ENCODE measurements around the gene KEAP1. TPM values are rescaled to one million over a fixed set of nuclear protein-coding genes. Genes with fewer than 3 reads are reported as not detected.

The KEAP1 gene
- total and polyA plus RNA-seq, 9 of the 15 experiments (the other 6 are each of a cell fraction or from before 2014, with no cell fraction given), result 2.1 to 95.6 (median 64.3) TPM

GRCh38 chr19:10543420-10544241 lies 40.5 kb upstream of the KEAP1 start, which contains the start of gene ATG4D (continued):
- TF ChIP-seq SMARCB1 (IDR thresholded peaks at IDR 0.05; ENCODE audit: insufficient read length, low read depth), result no peak
- no peak for TF ChIP-seq SMAD2 (IDR thresholded peaks at IDR 0.05; ENCODE audit: low read depth, low read length)
- TF ChIP-seq MAZ (CRISPR knock-in tag; conservative IDR thresholded peaks at IDR 0.05 in 1 of 2, IDR thresholded peaks at IDR 0.05 in 1 of 2), result peak; percentile 91 to 94
- no peak for TF ChIP-seq CBX5 (IDR thresholded peaks at IDR 0.05; ENCODE audit: borderline replicate concordance, low read depth)
- TF ChIP-seq HMBOX1 (IDR thresholded peaks at IDR 0.05), result no peak
- peak; percentile 59; the same call in 1 of the 2 replicates for TF ChIP-seq ATF6 (CRISPR knock-in tag; IDR thresholded peaks at IDR 0.05)
- TF ChIP-seq CREBBP (IDR thresholded peaks at IDR 0.05; ENCODE audit: low read depth, low read length), result no peak
- TF ChIP-seq ATF3 (IDR thresholded peaks at IDR 0.05), result no peak
- no peak for TF ChIP-seq ATF3 (CRISPR knock-in tag; conservative IDR thresholded peaks at IDR 0.05)
- no peak for TF ChIP-seq ZNF551 (CRISPR knock-in tag; IDR thresholded peaks at IDR 0.05)
- TF ChIP-seq CCNT2 (IDR thresholded peaks at IDR 0.05; ENCODE audit: borderline replicate concordance, extremely low read depth, insufficient read length, low read depth, low read length), result peak; percentile 99
- 0 out of 2 replicates have a peak, but pooled peaks have one; percentile 42 for TF ChIP-seq PTBP1 (IDR thresholded peaks at IDR 0.05; ENCODE audit: low read depth, low read length)
- peak; percentile 66; the same call in 1 of the 2 replicates for TF ChIP-seq SIN3B (IDR thresholded peaks at IDR 0.05; ENCODE audit: low read depth)
- no peak for TF ChIP-seq ZC3H11A (IDR thresholded peaks at IDR 0.05; ENCODE audit: low read depth, low read length)
- TF ChIP-seq SIN3A (IDR thresholded peaks at IDR 0.05; ENCODE audit: borderline replicate concordance in 2 of 2, control insufficient read depth in 1 of 2, low read depth in 2 of 2, low read length in 2 of 2), result 0 out of 4 replicates have a peak, but pooled peaks of 1 of the 2 experiments have one; percentile 38
- no peak for TF ChIP-seq CHCHD3 (CRISPR knock-in tag; IDR thresholded peaks at IDR 0.05)
- 0 out of 2 replicates have a peak, but pooled peaks have one; percentile 35 for TF ChIP-seq NBN (IDR thresholded peaks at IDR 0.05; ENCODE audit: low read depth)
- 0 out of 2 replicates have a peak, but pooled peaks have one; percentile 15 for TF ChIP-seq LEF1 (IDR thresholded peaks at IDR 0.05)
- no peak for TF ChIP-seq SAP30 (IDR thresholded peaks at IDR 0.05; ENCODE audit: borderline replicate concordance, insufficient read depth, low read depth, low read length, poor library complexity, severe bottlenecking)
- peak; percentile 65 for TF ChIP-seq HES1 (IDR thresholded peaks at IDR 0.05; ENCODE audit: low read depth)
- peak; percentile 64; the same call in 1 of the 2 replicates for TF ChIP-seq NFE2 (IDR thresholded peaks at IDR 0.05; ENCODE audit: low read depth)
- no peak for TF ChIP-seq PCBP1 (IDR thresholded peaks at IDR 0.05; ENCODE audit: low read depth, low read length, poor library complexity, severe bottlenecking)
- no peak for TF ChIP-seq ZNF12 (CRISPR knock-in tag; IDR thresholded peaks at IDR 0.05)

Data from K562 (cell line).